ENCODE results near the gene ALPL. TPM values are rescaled to one million over a fixed set of nuclear protein-coding genes. Genes with fewer than 3 reads are reported as not detected.

Gene ALPL
- total and polyA plus RNA-seq, 4 donors = 3.3 to 93.1 (median 40.7) TPM

GRCh38 chr1:21594501-21594900 is 85.3 kb downstream of the ALPL start:
- H3K4me3 ChIP-seq (ENCODE audit: low read depth in 1 of 3, low read length in 3 of 3) = no peak overlapping the region
- no peak overlapping the region for H3K27ac ChIP-seq (ENCODE audit: low read depth in 1 of 2, low read length in 2 of 2)
- no peak for DNase-seq (ENCODE audit: low spot score)
- H3K4me1 ChIP-seq (ENCODE audit: control insufficient read depth in 4 of 4, insufficient read depth in 4 of 4, low read length in 3 of 4) = no peaks in the 10 kb centered on the region
- peaks cover 0 to 4% (median 3%) of the 10 kb centered on the region in 4 donors for H3K36me3 ChIP-seq (ENCODE audit: control insufficient read depth in 4 of 4, insufficient read depth in 3 of 4, low read depth in 1 of 4, low read length in 3 of 4)
- no peak overlapping the region for H3K9ac ChIP-seq (ENCODE audit: low read depth in 1 of 2, low read length in 2 of 2)
- TF ChIP-seq REST (IDR thresholded peaks at IDR 0.05) (no peak), YY1 (IDR thresholded peaks at IDR 0.05) (no peak), HNF4A (conservative IDR thresholded peaks at IDR 0.05) (no peak), FOXA1 (IDR thresholded peaks at IDR 0.05) (no peak), ATF3 (IDR thresholded peaks at IDR 0.05) (no peak), EGR1 (IDR thresholded peaks at IDR 0.05; ENCODE audit: low read depth in 2 of 2) (no peak), NR2F2 (IDR thresholded peaks at IDR 0.05) (no peak), RXRA (IDR thresholded peaks at IDR 0.05) (no peak), CTCF (IDR thresholded peaks at IDR 0.05; ENCODE audit: low read depth, low read length, missing input control) (no peak), TAF1 (conservative IDR thresholded peaks at IDR 0.05) (no peak), RAD21 (IDR thresholded peaks at IDR 0.05) (no peak), SP1 (IDR thresholded peaks at IDR 0.05) (no peak), HNF4G (IDR thresholded peaks at IDR 0.05) (no peak), FOXA2 (IDR thresholded peaks at IDR 0.05) (no peak)
- TF ChIP-seq, protein P1, sequence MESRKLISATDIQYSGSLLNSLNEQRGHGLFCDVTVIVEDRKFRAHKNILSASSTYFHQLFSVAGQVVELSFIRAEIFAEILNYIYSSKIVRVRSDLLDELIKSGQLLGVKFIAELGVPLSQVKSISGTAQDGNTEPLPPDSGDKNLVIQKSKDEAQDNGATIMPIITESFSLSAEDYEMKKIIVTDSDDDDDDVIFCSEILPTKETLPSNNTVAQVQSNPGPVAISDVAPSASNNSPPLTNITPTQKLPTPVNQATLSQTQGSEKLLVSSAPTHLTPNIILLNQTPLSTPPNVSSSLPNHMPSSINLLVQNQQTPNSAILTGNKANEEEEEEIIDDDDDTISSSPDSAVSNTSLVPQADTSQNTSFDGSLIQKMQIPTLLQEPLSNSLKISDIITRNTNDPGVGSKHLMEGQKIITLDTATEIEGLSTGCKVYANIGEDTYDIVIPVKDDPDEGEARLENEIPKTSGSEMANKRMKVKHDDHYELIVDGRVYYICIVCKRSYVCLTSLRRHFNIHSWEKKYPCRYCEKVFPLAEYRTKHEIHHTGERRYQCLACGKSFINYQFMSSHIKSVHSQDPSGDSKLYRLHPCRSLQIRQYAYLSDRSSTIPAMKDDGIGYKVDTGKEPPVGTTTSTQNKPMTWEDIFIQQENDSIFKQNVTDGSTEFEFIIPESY (IDR thresholded peaks at IDR 0.05) = no peak
- TF ChIP-seq, protein P2, sequence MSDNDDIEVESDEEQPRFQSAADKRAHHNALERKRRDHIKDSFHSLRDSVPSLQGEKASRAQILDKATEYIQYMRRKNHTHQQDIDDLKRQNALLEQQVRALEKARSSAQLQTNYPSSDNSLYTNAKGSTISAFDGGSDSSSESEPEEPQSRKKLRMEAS (IDR thresholded peaks at IDR 0.05) = no peak
- no peaks in the 10 kb centered on the region for H3K9me3 ChIP-seq (ENCODE audit: control insufficient read depth in 4 of 4, low read length in 3 of 4)
- WGBS = 69% methylated on average over 11 of the region's 11 CpGs
- no peaks in the 10 kb centered on the region for H3K27me3 ChIP-seq (ENCODE audit: control insufficient read depth in 4 of 4, insufficient read depth in 4 of 4, low read length in 3 of 4)

Data from liver (tissue), 9 donors.